Pancreas (tissue), 10 donors: Measurements from ENCODE around the gene ASB10. TPM values are rescaled to one million over a fixed set of nuclear protein-coding genes. Genes with fewer than 3 reads are reported as not detected.

Experiments
- ATAC-seq, 4 donors: fragments of 200-7000 bp; cut with Tn5 transposase; one replicate each; pipeline versions ENCODE4 v1.8.0 to v1.9.1; 2020; ENCODE audit warnings: mild to moderate bottlenecking in 4 of 4, moderate library complexity in 4 of 4
- DNase-seq, 6 donors: peaks; one replicate each; pipeline ENCODE4 v3.0.0-alpha.2; 2020
- FAIRE-seq: peaks from 2 replicates; lab custom pipeline; 2012; peaks lifted over from hg19 to GRCh38; lab: Jason Lieb, UNC
- H3K27ac ChIP-seq, 4 donors: fragments of 200-600 bp; sonication (generic); 1 replicate in 3 of 4; 2 replicates in 1 of 4; pipeline versions ENCODE4 v1.5.0 to v1.8.0; 2020
- H3K27me3 ChIP-seq, 4 donors: fragments of 200-600 bp; one replicate each; pipeline ENCODE4 v1.8.0; 2021
- H3K36me3 ChIP-seq, 3 donors: fragments of 200-600 bp; sonication (generic) in 1 of 3; one replicate each; pipeline versions ENCODE4 v1.5.0 to v1.8.0; 2020 to 2021
- H3K4me1 ChIP-seq, 3 donors: fragments of 200-600 bp; one replicate each; pipeline ENCODE4 v1.8.0; 2021
- H3K4me3 ChIP-seq, 4 donors: fragments of 200-600 bp; sonication (generic) in 2 of 4; one replicate each; pipeline versions ENCODE4 v1.5.0 to v1.8.0; 2020 to 2021
- H3K9me3 ChIP-seq, 4 donors: fragments of 200-600 bp; one replicate each; pipeline ENCODE4 v1.8.0; 2021
- CTCF ChIP-seq, 4 donors: fragments of 200-600 bp; sonication (generic) in 3 of 4; IDR thresholded peaks; one replicate each; pipeline versions ENCODE4 v1.5.0 to v1.8.0; 2021; ENCODE audit warnings: antibody characterized with exemption in 4 of 4
- WGBS, 2 donors: extraction: QIAGEN DNeasy Blood & Tissue Kit; methylation state at CpG; one replicate each; pipeline ENCODE4 v1.1.7; 2013; 5-methylcytosine and 5-hydroxymethylcytosine counted together
- intact Hi-C, 3 donors: fragments of 100-400 bp; cut with DNase I; formaldehyde crosslinking; loops; one replicate each; pipeline versions ENCODE4 v1.11.1 to v1.14.2; 2022
- polyA plus RNA-seq, 2 donors: library from polyadenylated mRNA; stranded (reverse); fragments of 200-250 nt; gene quantifications; one replicate each; pipeline ENCODE4 v1.2.3, GENCODE V29; 2013
- total RNA-seq, 6 donors: library from RNA; stranded (reverse); fragmentation: NEBNext Ultra II Directional in 4 of 6; extraction: Animal tissue kit (Norgen Biotek cat#: 25700) in 4 of 6; gene quantifications; one replicate each; pipeline versions ENCODE4 v1.2.1 to v1.2.4, GENCODE V29; 2021 to 2023
- donor health status: healthy with polysubstance abuse.
- donor health status: DM: no; HTN: no; CAD: no; lungs with moderate emphysema.
- donor health status: DM: no; HTN: no; CAD: no.
- donor health status: control.
- donor health status: control.
- donor health status: Bipolar disorder and iron deficiency.
- donor health status: DM: yes; HTN: yes; CAD: no.
- donor health status: DM: no; HTN: no; CAD: no.
- donor health status: DM: no; HTN: no; CAD: no.
- donor health status: DM: yes; HTN: yes; CAD: no.

Gene ASB10
- total and polyA plus RNA-seq, 8 donors, result not detected

- Histone ChIP-seq H3K9me3 (no peaks in the 10 kb centered on the region), H3K27me3 (no peaks in the 10 kb centered on the region), H3K4me1 (no peaks in the 10 kb centered on the region), H3K27ac (no peak overlapping the region), H3K36me3 (peaks cover 0 to 47% (median 5%) of the 10 kb centered on the region in 3 donors), H3K4me3 (no peak overlapping the region)
- TF ChIP-seq CTCF (IDR thresholded peaks at IDR 0.05), result no peak
- WGBS, 2 donors, result 86 to 90% methylated on average over 18 of the region's 18 CpGs
- intact Hi-C loops, result no loop called here
- no peak for ATAC-seq
- no peak for FAIRE-seq
- DNase-seq, result peak in 2 of 6 donors; percentile 11 to 58
Observed at GRCh38 chr7:151139071-151139790, 47.8 kb downstream of the ASB10 start.

- H3K4me1 ChIP-seq, result no peaks in the 10 kb centered on the region
- WGBS, 2 donors, result 90 to 93% methylated on average over 29 to 30 of the region's 30 CpGs
- H3K27ac ChIP-seq, result no peak overlapping the region
- intact Hi-C loops, result no loop called here
- no peak overlapping the region for H3K4me3 ChIP-seq
- no peaks in the 10 kb centered on the region for H3K9me3 ChIP-seq
- no peak for TF ChIP-seq CTCF (IDR thresholded peaks at IDR 0.05)
- DNase-seq (peak in 3 of 6 donors; percentile 1 to 60 (median 13)), ATAC-seq (no peak), FAIRE-seq (no peak)
- no peaks in the 10 kb centered on the region for H3K27me3 ChIP-seq
- peaks cover 0 to 38% (median 0%) of the 10 kb centered on the region in 3 donors for H3K36me3 ChIP-seq
Observed at GRCh38 chr7:151138153-151138851, 48.7 kb downstream of the ASB10 start.

- ATAC-seq (no peak), DNase-seq (peak in 3 of 6 donors; percentile 1 to 60 (median 8)), FAIRE-seq (no peak)
- H3K4me3 ChIP-seq, result no peak overlapping the region
- H3K4me1 ChIP-seq, result no peaks in the 10 kb centered on the region
- 92 to 95% methylated on average over 11 of the region's 11 CpGs for WGBS, 2 donors
- H3K9me3 ChIP-seq, result no peaks in the 10 kb centered on the region
- no peak for TF ChIP-seq CTCF (IDR thresholded peaks at IDR 0.05)
- intact Hi-C loops, result no loop called here
- H3K27ac ChIP-seq, result no peak overlapping the region
- peaks cover 0 to 36% (median 0%) of the 10 kb centered on the region in 3 donors for H3K36me3 ChIP-seq
- H3K27me3 ChIP-seq, result no peaks in the 10 kb centered on the region
Observed at GRCh38 chr7:151137791-151138152, 49.3 kb downstream of the ASB10 start.

GRCh38 chr7:151137076-151137675, 49.9 kb downstream of the ASB10 start:
- H3K36me3 ChIP-seq, result peaks cover 0 to 30% (median 0%) of the 10 kb centered on the region in 3 donors
- no peak for FAIRE-seq
- WGBS, 2 donors, result 91 to 93% methylated on average over 22 of the region's 22 CpGs

More at GRCh38 chr7:151137076-151137675, 49.9 kb downstream of the ASB10 start:
- intact Hi-C loops, result no loop called here
- Histone ChIP-seq H3K9me3 (no peaks in the 10 kb centered on the region), H3K4me3 (no peak overlapping the region), H3K27me3 (no peaks in the 10 kb centered on the region), H3K27ac (no peak overlapping the region), H3K4me1 (no peaks in the 10 kb centered on the region)
- ATAC-seq (no peak), DNase-seq (peak in 3 of 6 donors; percentile 2 to 53 (median 11))
- no peak for TF ChIP-seq CTCF (IDR thresholded peaks at IDR 0.05)
